ENCODE measurements around the gene MAN1B1.
A peak's percentile ranks its signal among the peaks of the same experiment; 100 is the strongest.

The MAN1B1 gene

GRCh38 chr9:137085920-137086530, 760 bp upstream of the MAN1B1 start:
- DNase-seq (ENCODE audit: low spot score): peak; percentile 74

GRCh38 chr9:137087409-137087925, 682 bp downstream of the MAN1B1 start:
- DNase-seq (ENCODE audit: low spot score): no peak

GRCh38 chr9:137088121-137088520, 1.3 kb downstream of the MAN1B1 start:
- DNase-seq (ENCODE audit: low spot score): no peak

DNA sequence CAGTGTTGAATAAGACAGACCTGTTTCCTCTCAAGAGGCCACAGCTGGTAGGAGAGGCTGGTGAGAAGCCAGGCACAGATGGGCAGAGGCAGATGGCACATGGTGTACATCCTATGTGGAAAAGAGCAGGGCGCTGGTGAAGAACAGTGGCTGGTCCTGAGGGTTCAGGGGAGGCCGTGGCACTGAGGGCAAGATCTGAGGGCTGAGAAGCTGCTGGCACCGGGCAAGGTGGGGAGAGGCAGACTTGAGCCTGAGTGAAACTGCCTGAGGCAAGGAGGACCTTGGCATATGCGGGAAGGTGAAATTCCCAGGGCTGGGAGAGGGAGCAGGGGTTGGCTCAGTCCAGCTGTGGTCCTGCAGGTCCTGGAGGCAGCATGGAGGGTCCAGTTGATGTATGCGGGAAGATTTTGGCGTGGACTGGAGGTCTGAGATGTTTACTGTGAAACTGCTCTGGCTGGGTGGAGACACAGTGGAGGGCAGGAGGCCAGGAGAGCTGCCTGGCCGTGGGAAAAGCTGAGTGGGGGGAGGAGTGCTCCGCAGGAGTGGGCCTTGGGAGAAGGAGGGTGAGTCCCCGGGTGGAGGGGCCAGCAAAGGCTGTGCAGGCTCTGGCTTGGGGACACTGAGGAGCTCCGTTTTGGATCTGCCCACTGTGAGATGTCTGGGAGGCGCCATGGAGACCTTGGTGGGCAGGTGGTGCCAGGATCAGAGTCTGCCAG, 2.6 kb downstream of the MAN1B1 start:
- no peak for DNase-seq (ENCODE audit: low spot score)

DNA sequence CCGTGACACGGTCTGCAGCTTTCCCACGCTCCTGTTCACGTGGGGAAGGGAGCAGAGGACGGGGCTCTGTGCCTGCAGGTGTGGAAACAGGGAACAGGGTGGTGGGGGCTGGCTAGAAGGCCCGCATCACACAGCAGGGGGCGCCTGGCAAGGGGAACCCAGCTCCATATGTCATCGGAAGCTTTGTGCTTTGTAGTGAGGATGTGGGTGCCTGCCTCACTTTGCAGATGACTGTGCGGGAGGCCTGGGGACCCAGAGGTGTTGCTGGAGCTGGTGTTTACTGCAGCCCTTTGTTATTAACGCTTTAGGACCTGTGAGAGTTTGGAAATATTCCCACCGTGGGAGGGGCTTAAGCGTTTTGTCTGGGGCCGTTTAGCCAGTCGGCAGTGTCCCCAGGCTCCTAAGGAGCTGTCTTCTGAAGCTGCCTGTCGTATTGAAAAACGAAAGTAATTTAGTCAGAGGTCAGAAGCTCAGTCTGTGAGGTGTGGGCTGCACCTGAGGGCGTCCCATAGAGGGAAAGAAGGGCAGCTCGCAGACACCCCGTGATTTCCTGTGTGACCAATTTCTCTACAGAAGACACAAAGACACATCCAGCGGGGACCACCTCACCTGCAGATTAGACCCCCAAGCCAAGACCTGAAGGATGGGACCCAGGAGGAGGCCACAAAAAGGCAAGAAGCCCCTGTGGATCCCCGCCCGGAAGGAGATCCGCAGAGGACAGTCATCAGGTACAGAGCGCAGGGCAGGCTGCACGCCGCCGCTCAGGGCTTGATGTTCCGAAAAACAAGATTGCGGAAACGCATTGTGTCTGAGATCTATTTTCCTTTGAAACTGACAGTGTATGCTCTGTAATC, 9.1 kb downstream of the MAN1B1 start:
- no peak for DNase-seq (ENCODE audit: low spot score)

GRCh38 chr9:137096785-137097546, 10.2 kb downstream of the MAN1B1 start:
- DNase-seq (ENCODE audit: low spot score): no peak

DNA sequence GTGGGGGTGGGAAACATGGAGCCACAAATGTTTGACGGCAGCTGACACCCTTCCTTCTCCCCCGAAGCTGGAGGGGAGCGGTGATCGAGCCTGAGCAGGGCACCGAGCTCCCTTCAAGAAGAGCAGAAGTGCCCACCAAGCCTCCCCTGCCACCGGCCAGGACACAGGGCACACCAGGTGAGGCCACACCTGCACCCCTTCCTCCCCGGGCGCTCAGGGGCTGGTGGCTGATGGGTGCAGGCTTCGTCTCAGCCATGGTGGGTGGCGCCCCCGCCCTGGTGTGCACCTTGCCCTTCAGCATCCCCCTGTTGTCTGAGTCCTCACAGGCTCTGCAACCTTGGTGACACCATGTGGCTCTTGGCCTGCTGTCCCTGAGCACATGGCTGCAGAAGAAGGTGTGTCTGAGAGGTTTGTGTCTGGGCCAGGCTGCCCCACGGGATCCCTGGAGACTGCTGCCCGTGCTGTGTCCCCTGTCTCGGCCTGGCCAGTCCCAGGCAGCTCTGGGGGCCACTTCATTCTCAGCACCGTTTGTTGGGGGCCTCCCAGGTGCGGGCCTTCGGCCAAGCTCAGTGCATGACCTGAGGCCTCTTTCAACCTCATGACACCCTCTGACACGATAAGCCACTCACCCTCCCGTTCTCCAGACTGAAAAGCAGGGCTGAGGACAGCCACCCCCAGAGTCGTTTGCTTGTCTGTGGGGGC, 11.1 kb downstream of the MAN1B1 start:
- no peak for DNase-seq (ENCODE audit: low spot score)

DNA sequence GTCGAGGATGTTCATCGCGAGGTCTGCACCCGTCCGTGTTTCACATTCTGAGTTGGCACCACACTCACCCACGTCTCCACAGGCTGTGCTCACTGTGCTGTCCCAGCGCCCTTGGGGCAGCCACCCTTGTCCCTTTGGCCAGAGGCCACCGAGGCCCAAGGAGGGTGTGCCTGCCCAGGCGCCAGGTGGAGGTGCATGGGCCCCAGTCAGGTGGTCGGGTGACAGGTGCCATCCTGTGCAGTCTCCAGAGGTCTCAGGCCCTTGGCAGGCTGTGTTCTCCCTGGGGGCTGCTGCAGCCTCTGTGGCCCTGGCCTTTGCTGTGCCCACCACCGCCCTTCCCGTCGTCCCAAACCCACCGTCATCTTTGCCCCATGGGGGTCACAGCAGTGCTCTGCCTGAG, 12.4 kb downstream of the MAN1B1 start:
- DNase-seq (ENCODE audit: low spot score): no peak

DNA sequence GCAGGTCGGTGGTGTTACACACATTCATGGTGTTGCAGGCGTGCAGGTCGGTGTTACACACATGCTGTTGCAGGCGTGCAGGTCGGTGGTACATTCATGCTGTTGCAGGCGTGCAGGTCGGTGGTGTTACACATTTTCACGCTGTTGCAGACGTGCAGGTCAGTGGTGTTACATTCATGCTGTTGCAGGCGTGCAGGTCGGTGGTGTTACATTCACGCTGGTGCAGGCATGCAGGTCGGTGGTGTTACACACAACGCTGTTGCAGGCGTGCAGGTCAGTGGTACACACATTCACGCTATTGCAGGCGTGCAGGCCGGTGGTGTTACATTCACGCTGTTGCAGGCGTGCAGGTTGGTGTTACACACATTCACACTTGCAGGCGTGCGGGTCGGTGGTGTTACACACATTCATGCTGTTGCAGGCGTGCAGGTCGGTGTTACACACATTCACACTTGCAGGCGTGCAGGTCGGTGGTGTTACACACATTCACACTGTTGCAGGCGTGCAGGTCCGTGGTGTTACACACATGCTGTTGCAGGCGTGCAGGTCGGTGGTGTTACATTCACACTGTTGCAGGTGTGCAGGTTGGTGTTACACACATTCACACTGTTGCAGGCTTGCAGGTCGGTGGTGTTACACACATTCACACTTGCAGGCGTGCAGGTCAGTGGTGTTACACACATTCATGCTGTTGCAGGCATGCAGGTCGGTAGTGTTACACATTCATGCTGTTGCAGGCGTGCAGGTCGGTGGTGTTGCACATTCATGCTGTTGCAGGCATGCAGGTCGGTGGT, 16.6 kb downstream of the MAN1B1 start:
- no peak for DNase-seq (ENCODE audit: low spot score)

DNA sequence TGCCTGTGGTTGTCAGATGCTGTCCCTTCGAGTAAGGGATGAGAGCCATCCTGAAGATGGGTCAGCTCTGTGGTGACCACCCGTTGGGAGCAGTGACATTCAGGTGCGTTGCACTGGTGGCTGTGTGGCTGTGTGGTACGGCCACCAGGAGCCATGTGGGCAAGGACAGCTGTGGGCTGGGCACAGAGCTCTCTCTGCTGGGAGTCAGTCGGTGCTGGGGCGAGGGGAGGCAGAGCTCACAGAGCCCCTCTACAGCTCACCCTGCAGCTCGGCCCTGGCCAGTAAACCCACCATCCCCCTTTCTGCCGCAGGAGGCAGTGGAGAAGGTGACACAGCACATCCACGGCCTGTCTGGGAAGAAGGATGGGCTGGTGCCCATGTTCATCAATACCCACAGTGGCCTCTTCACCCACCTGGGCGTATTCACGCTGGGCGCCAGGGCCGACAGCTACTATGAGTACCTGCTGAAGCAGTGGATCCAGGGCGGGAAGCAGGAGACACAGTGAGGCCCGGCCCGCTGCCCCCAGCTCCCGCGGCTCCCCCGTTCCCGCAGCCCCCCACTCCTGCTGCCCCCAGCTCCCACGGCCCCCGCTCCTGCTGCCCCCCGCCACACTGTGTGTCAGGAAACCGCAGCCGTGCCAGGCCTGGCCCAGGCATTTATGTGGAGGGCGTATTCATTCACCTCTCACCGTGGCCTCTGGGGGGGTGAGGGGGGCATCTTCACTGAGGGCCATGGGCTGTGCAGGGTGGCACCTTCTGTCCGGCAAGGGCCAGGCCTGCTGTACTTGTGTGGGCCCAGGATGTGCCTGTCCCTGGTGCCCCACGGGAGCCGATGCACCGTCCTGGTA, 19.3 kb downstream of the MAN1B1 start:
- no peak for DNase-seq (ENCODE audit: low spot score)

DNA sequence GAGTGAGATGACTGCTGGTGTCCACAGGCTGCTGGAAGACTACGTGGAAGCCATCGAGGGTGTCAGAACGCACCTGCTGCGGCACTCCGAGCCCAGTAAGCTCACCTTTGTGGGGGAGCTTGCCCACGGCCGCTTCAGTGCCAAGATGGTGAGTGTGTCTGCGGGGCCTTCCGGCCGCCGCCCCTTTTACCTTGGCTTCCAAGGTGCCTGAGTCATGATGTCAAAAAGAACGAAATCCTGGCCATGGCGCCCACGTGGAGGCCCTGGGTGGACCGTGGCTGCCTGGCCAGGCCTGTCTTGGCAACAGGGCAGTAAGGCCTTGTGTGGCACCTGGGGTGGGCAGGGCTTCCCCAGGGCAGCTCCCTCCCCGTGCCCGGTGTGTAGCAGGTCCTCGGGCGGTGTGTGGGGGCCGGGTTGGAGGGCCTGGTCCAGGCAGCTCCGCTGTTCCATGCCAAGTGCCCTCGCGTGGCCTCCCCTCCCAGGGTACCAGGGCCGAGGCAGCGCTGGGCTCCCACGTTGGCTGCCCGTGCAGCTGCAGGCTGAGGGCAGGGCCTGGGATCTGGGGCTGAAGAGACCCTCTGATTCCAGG, 20.0 kb downstream of the MAN1B1 start:
- DNase-seq (ENCODE audit: low spot score): no peak

GRCh38 chr9:137107312-137107921, 20.6 kb downstream of the MAN1B1 start:
- DNase-seq (ENCODE audit: low spot score): no peak

DNA sequence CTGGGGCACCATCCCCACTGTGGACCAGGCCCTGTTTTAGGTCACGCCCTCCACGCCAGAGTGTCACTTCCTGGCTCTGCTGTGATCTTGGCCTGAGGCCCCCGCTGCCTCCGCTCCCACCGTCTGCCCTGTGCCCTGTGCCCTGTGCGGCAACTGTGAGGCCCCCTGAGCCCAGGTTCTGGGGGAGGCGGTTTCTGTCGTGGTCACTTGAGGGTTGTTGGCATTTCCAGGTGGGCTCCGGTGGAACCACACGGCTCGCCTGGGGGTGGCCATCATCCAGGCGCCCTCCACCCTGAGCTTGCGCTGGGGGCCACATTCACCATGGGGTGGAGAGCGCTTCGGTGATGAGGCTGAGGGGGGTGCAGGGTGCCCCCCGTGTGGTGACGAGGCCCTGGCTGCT, 21.2 kb downstream of the MAN1B1 start:
- DNase-seq (ENCODE audit: low spot score): no peak

DNA sequence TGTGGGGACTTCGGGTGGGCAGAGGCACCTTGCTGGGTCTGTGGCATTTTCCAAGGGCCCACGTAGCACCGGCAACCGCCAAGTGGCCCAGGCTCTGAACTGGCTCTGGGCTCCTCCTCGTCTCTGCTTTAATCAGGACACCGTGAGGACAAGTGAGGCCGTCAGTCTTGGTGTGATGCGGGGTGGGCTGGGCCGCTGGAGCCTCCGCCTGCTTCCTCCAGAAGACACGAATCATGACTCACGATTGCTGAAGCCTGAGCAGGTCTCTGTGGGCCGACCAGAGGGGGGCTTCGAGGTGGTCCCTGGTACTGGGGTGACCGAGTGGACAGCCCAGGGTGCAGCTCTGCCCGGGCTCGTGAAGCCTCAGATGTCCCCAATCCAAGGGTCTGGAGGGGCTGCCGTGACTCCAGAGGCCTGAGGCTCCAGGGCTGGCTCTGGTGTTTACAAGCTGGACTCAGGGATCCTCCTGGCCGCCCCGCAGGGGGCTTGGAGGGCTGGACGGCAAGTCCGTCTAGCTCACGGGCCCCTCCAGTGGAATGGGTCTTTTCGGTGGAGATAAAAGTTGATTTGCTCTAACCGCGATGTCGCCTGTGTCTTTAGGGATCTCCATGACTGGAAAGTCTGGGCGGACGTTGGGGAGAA, 21.9 kb downstream of the MAN1B1 start:
- no peak for DNase-seq (ENCODE audit: low spot score)

DNA sequence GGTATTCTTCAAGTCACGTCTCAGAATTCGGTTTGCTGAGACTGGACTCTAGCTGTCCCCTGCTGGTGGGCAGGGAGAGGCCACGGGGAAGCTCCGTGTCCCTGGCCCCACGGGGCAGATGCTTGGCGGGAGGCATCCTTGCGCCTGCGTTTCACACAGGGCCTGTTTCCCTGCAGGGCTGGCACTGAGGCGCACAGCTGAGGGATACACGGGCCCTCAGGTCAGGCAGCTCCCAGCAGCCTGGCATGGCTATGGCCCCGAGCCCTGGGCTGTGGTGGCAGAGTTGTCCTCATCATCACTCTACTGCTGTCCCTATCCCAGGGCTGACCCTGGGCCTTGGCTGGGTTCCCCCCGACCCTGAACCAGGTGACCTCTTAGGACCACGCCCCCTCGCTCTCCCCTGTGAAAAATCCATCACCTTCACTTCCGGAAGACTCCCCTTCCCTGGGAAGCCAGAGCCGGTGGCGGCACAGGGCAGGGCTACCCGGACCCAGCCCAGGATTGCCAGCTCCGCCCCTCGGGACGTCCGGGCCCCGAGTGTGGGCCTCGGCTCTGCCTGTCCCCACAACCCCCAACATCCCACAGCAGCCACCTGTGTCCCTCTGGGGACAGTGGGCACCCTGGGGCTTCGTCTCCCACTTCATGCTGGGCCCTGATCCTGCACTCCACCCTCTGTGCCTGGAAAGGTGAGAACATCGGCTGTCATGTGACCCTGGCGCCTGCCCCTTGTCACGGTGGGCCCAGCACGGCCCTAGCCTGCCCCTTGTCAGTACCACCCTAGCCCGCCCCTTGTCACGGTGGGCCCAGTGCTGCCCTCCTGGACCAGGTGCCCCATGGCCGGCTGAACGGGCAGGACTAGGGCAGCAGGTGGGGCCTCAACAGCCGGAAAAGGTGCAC, 22.7 kb downstream of the MAN1B1 start:
- no peak for DNase-seq (ENCODE audit: low spot score)

DNA sequence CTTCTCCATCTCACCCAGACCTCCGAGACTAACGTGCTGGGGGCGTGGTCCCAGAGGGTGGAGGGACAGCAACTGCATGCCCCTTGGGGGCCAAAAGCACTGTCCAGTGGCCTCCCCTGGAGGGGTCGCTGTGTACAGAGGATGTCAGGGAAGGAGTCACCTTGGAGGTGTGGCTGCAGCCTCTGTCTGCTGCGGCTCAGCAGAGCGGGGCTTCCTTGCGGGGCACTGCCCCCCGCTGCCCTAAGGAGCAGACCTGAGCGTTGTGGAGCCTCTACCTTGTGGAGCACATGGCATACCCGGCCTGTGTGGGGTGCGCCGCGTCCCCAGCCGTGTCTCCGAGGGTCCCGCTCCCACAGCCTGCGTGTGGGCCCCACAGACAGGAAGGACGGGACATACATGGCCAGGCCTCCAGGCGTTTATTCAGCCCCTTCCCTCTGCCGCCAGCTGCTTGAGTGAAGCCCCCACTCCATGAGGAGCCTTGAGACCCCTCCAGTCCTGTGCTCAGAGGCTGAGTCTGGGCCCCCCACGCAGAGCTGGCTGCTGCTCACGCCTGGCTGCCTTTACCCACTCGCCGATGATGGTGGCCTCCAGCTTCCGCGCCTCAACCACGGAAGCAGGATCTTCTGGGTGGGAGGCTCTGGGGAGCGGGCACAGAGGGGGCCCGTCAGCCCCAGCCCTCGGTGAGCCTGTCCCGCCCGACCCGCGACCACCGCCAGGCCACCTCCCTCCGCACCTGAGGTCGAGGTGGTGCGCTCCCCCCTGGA, 23.5 kb downstream of the MAN1B1 start:
- DNase-seq (ENCODE audit: low spot score): no peak

Measured in RKO (cell line).